HepG2 (cell line): Measurements from ENCODE around the gene RPTOR.

ENCODE experiments used
- CTCF ChIP-seq: sonication (generic); formaldehyde crosslinking; IDR thresholded peaks from 2 replicates; pipeline ENCODE4 v1.5.0; 2020; ENCODE audit warnings: mild to moderate bottlenecking, missing genetic modification reagents, moderate library complexity
- EHMT2 ChIP-seq: fragments of 200-600 bp; sonication (generic); IDR thresholded peaks from 2 replicates; pipeline ENCODE4 v1.7.0; 2017; ENCODE audit warnings: antibody characterized with exemption, low read depth, low read length, borderline replicate concordance
- GATAD1 ChIP-seq: IDR thresholded peaks from 2 replicates; pipeline ENCODE4 v1.6.1; 2016; ENCODE audit warnings: missing genetic modification reagents, missing compliant biosample characterization
- HOXA7 ChIP-seq: sonication (generic); formaldehyde crosslinking; IDR thresholded peaks from 2 replicates; pipeline ENCODE4 v1.8.1; 2022; ENCODE audit warnings: mild to moderate bottlenecking, missing genetic modification reagents, moderate library complexity
- IRF2 ChIP-seq: IDR thresholded peaks from 2 replicates; pipeline ENCODE4 v1.6.1; 2018; ENCODE audit warnings: missing genetic modification reagents, missing compliant biosample characterization
- JUNB ChIP-seq: sonication (generic); formaldehyde crosslinking; IDR thresholded peaks from 2 replicates; pipeline ENCODE4 v1.8.0; 2022; ENCODE audit warnings: missing genetic modification reagents, mild to moderate bottlenecking, borderline replicate concordance
- MAX ChIP-seq: IDR thresholded peaks from 2 replicates; pipeline ENCODE4 v1.6.1; 2012; ENCODE audit warnings: inconsistent platforms
- MEF2D ChIP-seq: sonication (generic); formaldehyde crosslinking; IDR thresholded peaks from 2 replicates; pipeline ENCODE4 v1.5.1; 2020; ENCODE audit warnings: mild to moderate bottlenecking, missing genetic modification reagents
- NPAS2 ChIP-seq: sonication (generic); formaldehyde crosslinking; IDR thresholded peaks from 2 replicates; pipeline ENCODE4 v1.8.0; 2022; ENCODE audit warnings: mild to moderate bottlenecking, missing genetic modification reagents, borderline replicate concordance
- POLR2A ChIP-seq, 2 experiments: IDR thresholded peaks; 2 replicates each; pipeline ENCODE4 v1.6.1; 2011; ENCODE audit warnings: low read depth in 2 of 2, low read length in 2 of 2, mild to moderate bottlenecking in 1 of 2, moderate library complexity in 1 of 2; ENCODE audit not compliant: insufficient read depth in 1 of 2
- POLR2AphosphoS5 ChIP-seq: IDR thresholded peaks from 2 replicates; pipeline ENCODE4 v1.6.1; 2012; ENCODE audit warnings: low read depth, low read length
- SETDB1 ChIP-seq: sonication (generic); formaldehyde crosslinking; IDR thresholded peaks from 2 replicates; pipeline ENCODE4 v1.5.1; 2020; ENCODE audit warnings: missing genetic modification reagents, mild to moderate bottlenecking, borderline replicate concordance
- YY1 ChIP-seq: IDR thresholded peaks from 2 replicates; pipeline ENCODE4 v1.6.1; 2011; ENCODE audit warnings: low read length, low read depth, moderate library complexity, mild to moderate bottlenecking; ENCODE audit not compliant: insufficient read depth, insufficient replicate concordance
- ZNF230 ChIP-seq: sonication (generic); formaldehyde crosslinking; IDR thresholded peaks from 2 replicates; pipeline ENCODE4 v1.4.0; 2020; ENCODE audit warnings: mild to moderate bottlenecking, missing genetic modification reagents

- TF ChIP-seq SETDB1 (no peak), MAX (no peak), ZNF230 (CRISPR knock-in tag) (no peak), HOXA7 (CRISPR knock-in tag) (no peak), POLR2A (IDR thresholded peaks at IDR 0.05; ENCODE audit: insufficient read depth in 1 of 2, low read depth in 2 of 2, low read length in 2 of 2) (no peak), CTCF (CRISPR knock-in tag) (no peak), POLR2AphosphoS5 (no peak), YY1 (no peak), GATAD1 (CRISPR knock-in tag) (no peak), NPAS2 (no peak), IRF2 (CRISPR knock-in tag) (no peak), EHMT2 (no peak), JUNB (CRISPR knock-in tag) (no peak), MEF2D (CRISPR knock-in tag) (no peak)
Measured at GRCh38 chr17:81012574-81013447, 468.2 kb downstream of the RPTOR start.
